ENCODE measurements around the gene SRD5A1. TPM values are rescaled to one million over a fixed set of nuclear protein-coding genes. Genes with fewer than 3 reads are reported as not detected.

The SRD5A1 gene
- total RNA-seq, 1 experiment from 2014 or later, result 24.7 TPM

DNA sequence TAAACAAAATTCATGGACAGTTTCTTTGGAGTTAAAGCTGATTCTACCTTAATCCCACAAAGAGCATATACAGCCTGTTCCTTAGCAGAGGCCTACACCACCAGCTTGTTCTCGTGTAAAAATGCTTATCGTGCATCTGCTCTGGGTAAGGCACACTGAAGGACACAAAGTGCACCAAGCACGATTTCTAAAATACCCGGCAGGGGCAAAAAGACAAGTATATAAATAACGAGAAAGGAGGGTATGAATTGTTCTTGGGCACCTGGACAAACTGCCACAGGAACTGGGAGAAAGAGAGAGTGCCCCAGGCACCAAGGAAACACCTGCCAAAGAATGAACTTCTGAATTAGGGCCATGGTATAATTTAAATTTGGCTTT lies 25.7 kb upstream of the SRD5A1 start:
- H3K9ac ChIP-seq (ENCODE audit: low read length), result no peak overlapping the region
- peaks cover 78 to 79% of the 10 kb centered on the region in 2 experiments for H3K36me3 ChIP-seq (ENCODE audit: control insufficient read depth in 1 of 2, insufficient read depth in 2 of 2, low read length in 2 of 2)
- 0 out of 2 replicates have a peak, but pooled peaks cover 6% of the 10 kb centered on the region for H4K20me1 ChIP-seq (ENCODE audit: insufficient read depth)
- DNase-seq (ENCODE audit: low read depth, low spot score) (no peak), ATAC-seq (no peak)
- intact Hi-C loops (cut with micrococcal nuclease), result no loop called here
- no peak overlapping the region for H3K4me3 ChIP-seq (replicated peaks in 1 of 2; ENCODE audit: low read depth in 1 of 2, low read length in 2 of 2)
- ChIA-PET POLR2A (no interaction called here), CTCF (no interaction called here), RAD21 (ENCODE audit: low non-redundant PET in 1 of 2, low total read pairs in 2 of 2, uncharacterized antibody in 2 of 2, unreplicated experiment in 2 of 2) (no interaction called here)
- H3K27me3 ChIP-seq (ENCODE audit: insufficient read depth, low read length), result no peaks in the 10 kb centered on the region
- H3K79me2 ChIP-seq (ENCODE audit: insufficient read depth, low read length), result peaks cover 78% of the 10 kb centered on the region
- H2AFZ ChIP-seq (ENCODE audit: low read depth, low read length, poor library complexity, severe bottlenecking), result no peak overlapping the region
- H3K9me2 ChIP-seq (ENCODE audit: insufficient read depth), result no peaks in the 10 kb centered on the region
- TF ChIP-seq, protein P1, sequence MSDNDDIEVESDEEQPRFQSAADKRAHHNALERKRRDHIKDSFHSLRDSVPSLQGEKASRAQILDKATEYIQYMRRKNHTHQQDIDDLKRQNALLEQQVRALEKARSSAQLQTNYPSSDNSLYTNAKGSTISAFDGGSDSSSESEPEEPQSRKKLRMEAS (IDR thresholded peaks at IDR 0.05), result no peak
- no peak for TF ChIP-seq RAD21 (IDR thresholded peaks at IDR 0.05; ENCODE audit: low read depth)
- no peak for TF ChIP-seq YY1 (IDR thresholded peaks at IDR 0.05; ENCODE audit: extremely low read depth, insufficient replicate concordance, low read depth, low read length)
- no peak for TF ChIP-seq EGR1 (IDR thresholded peaks at IDR 0.05; ENCODE audit: low read depth)
- TF ChIP-seq, protein P2, sequence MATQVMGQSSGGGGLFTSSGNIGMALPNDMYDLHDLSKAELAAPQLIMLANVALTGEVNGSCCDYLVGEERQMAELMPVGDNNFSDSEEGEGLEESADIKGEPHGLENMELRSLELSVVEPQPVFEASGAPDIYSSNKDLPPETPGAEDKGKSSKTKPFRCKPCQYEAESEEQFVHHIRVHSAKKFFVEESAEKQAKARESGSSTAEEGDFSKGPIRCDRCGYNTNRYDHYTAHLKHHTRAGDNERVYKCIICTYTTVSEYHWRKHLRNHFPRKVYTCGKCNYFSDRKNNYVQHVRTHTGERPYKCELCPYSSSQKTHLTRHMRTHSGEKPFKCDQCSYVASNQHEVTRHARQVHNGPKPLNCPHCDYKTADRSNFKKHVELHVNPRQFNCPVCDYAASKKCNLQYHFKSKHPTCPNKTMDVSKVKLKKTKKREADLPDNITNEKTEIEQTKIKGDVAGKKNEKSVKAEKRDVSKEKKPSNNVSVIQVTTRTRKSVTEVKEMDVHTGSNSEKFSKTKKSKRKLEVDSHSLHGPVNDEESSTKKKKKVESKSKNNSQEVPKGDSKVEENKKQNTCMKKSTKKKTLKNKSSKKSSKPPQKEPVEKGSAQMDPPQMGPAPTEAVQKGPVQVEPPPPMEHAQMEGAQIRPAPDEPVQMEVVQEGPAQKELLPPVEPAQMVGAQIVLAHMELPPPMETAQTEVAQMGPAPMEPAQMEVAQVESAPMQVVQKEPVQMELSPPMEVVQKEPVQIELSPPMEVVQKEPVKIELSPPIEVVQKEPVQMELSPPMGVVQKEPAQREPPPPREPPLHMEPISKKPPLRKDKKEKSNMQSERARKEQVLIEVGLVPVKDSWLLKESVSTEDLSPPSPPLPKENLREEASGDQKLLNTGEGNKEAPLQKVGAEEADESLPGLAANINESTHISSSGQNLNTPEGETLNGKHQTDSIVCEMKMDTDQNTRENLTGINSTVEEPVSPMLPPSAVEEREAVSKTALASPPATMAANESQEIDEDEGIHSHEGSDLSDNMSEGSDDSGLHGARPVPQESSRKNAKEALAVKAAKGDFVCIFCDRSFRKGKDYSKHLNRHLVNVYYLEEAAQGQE (IDR thresholded peaks at IDR 0.05; ENCODE audit: low read depth), result no peak
- TF ChIP-seq JUND (IDR thresholded peaks at IDR 0.05), result no peak
- no peak for TF ChIP-seq EZH2 (IDR thresholded peaks at IDR 0.05)
- no peak for TF ChIP-seq CBX3 (IDR thresholded peaks at IDR 0.05; ENCODE audit: low read depth)
- no peak for TF ChIP-seq ELF1 (IDR thresholded peaks at IDR 0.05; ENCODE audit: borderline replicate concordance, low read depth)
- TF ChIP-seq SIN3A (IDR thresholded peaks at IDR 0.05; ENCODE audit: low read depth), result no peak
- no peak for TF ChIP-seq ZFX (IDR thresholded peaks at IDR 0.05)
- TF ChIP-seq, protein P3, sequence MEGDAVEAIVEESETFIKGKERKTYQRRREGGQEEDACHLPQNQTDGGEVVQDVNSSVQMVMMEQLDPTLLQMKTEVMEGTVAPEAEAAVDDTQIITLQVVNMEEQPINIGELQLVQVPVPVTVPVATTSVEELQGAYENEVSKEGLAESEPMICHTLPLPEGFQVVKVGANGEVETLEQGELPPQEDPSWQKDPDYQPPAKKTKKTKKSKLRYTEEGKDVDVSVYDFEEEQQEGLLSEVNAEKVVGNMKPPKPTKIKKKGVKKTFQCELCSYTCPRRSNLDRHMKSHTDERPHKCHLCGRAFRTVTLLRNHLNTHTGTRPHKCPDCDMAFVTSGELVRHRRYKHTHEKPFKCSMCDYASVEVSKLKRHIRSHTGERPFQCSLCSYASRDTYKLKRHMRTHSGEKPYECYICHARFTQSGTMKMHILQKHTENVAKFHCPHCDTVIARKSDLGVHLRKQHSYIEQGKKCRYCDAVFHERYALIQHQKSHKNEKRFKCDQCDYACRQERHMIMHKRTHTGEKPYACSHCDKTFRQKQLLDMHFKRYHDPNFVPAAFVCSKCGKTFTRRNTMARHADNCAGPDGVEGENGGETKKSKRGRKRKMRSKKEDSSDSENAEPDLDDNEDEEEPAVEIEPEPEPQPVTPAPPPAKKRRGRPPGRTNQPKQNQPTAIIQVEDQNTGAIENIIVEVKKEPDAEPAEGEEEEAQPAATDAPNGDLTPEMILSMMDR (IDR thresholded peaks at IDR 0.05 in 2 of 3, conservative IDR thresholded peaks at IDR 0.05 in 1 of 3; ENCODE audit: borderline replicate concordance in 1 of 3, insufficient read depth in 1 of 3, low read depth in 2 of 3, low read length in 2 of 3), result no peak
- no peak for TF ChIP-seq CEBPB (IDR thresholded peaks at IDR 0.05; ENCODE audit: low read depth)
- no peak for TF ChIP-seq POLR2AphosphoS5 (IDR thresholded peaks at IDR 0.05; ENCODE audit: low read depth, low read length)
- no peak for TF ChIP-seq TCF7L2 (IDR thresholded peaks at IDR 0.05; ENCODE audit: borderline replicate concordance, extremely low read depth, insufficient read depth, insufficient read length)
- no peak for TF ChIP-seq SP1 (IDR thresholded peaks at IDR 0.05; ENCODE audit: low read depth)
- TF ChIP-seq ATF3 (IDR thresholded peaks at IDR 0.05), result no peak
- TF ChIP-seq SRF (IDR thresholded peaks at IDR 0.05; ENCODE audit: low read depth), result no peak
- TF ChIP-seq EZH2phosphoT487 (IDR thresholded peaks at IDR 0.05; ENCODE audit: borderline replicate concordance), result no peak
- TF ChIP-seq ZNF274 (IDR thresholded peaks at IDR 0.05; ENCODE audit: low read depth, low read length), result no peak
- H3K4me2 ChIP-seq (ENCODE audit: low read length), result no peak overlapping the region
- BruUV-seq (replicated peaks), result no TSS peak
- no peaks in the 10 kb centered on the region for H3K4me1 ChIP-seq (ENCODE audit: control insufficient read depth in 1 of 2, insufficient read depth in 2 of 2, low read length in 2 of 2)
- no peak overlapping the region for H3K27ac ChIP-seq (ENCODE audit: low read depth, low read length)
- no peaks in the 10 kb centered on the region for H3K9me3 ChIP-seq (ENCODE audit: control insufficient read depth in 1 of 2, insufficient read depth in 1 of 2, low read depth in 1 of 2, low read length in 2 of 2)

Measured in HCT116 (cell line).